ENCODE data around the gene ZMYND8.

GRCh38 chr20:47189060-47189459, 167.4 kb downstream of the ZMYND8 start:
- TF ChIP-seq CTCF (IDR thresholded peaks at IDR 0.05) (no peak), POLR2A (IDR thresholded peaks at IDR 0.05) (no peak)

Data from testis (tissue), 2 donors.